ENCODE measurements around the gene NUP43. TPM values are rescaled to one million over a fixed set of nuclear protein-coding genes. Genes with fewer than 3 reads are reported as not detected.

Gene NUP43
- total and polyA plus RNA-seq, 2 of the 13 experiments (the other 11 are each of a cell fraction or from before 2014, with no cell fraction given), result 38.9 to 85.1 TPM

- ATAC-seq (no peak), FAIRE-seq (no peak), DNase-seq (ENCODE audit: low spot score) (no peak)
- no peaks in the 10 kb centered on the region for H3K27me3 ChIP-seq (ENCODE audit: control insufficient read depth in 1 of 2, insufficient read depth in 2 of 2, low read length in 2 of 2)
- H2AFZ ChIP-seq (ENCODE audit: low read length), result no peak overlapping the region
- CTCF ChIA-PET (ENCODE audit: low intra/inter-chr PET ratio, low total read pairs), result no interaction called here
- in situ Hi-C loops (cut with HindIII; ENCODE audit: extremely low pct_ligation_motif_present, low pct_unique_long_range_greater_than_20kb) (no loop called here), intact Hi-C loops (cut with micrococcal nuclease; ENCODE audit: unreplicated experiment) (no loop called here)
- no peaks in the 10 kb centered on the region for H3K9me3 ChIP-seq (ENCODE audit: low read length)
- no peak overlapping the region for H3K9ac ChIP-seq (ENCODE audit: insufficient read depth, low read depth, low read length)
- H3K4me2 ChIP-seq (ENCODE audit: low read depth, low read length), result no peak overlapping the region
- no peaks in the 10 kb centered on the region for H4K20me1 ChIP-seq (ENCODE audit: insufficient read depth, low read length)
- no peak overlapping the region for H3K27ac ChIP-seq (ENCODE audit: extremely low read length, insufficient read depth, low read length)
- WGBS (ENCODE audit: low lambda C conversion rate), result 93% methylated on average over 2 of the region's 2 CpGs
- H3K4me1 ChIP-seq (ENCODE audit: insufficient read depth, low read length), result no peaks in the 10 kb centered on the region
- H3K36me3 ChIP-seq (replicated peaks in 1 of 2; ENCODE audit: control insufficient read depth in 1 of 2, insufficient read depth in 2 of 2, low read length in 2 of 2), result peaks cover 43 to 86% of the 10 kb centered on the region in 2 experiments
- POLR2A ChIA-PET, result interaction anchor here (1.2 kb wide), 1 partner anchor 13 kb away, joined by 4 read pairs; the partner anchor contains the start of gene NUP43
- BruUV-seq (replicated peaks), result no TSS peak
- H3K79me2 ChIP-seq (ENCODE audit: insufficient read depth, low read length), result no peaks in the 10 kb centered on the region
- no peak overlapping the region for H3K4me3 ChIP-seq (replicated peaks in 1 of 3; ENCODE audit: insufficient read depth in 1 of 3, low read depth in 2 of 3, low read length in 3 of 3)
- no peak for TF ChIP-seq ZNF512 (CRISPR knock-in tag; IDR thresholded peaks at IDR 0.05)
- no peak for TF ChIP-seq SALL1 (CRISPR knock-in tag; IDR thresholded peaks at IDR 0.05)
- TF ChIP-seq RBM22 (optimal IDR thresholded peaks at IDR 0.05; ENCODE audit: low read length), result no peak
- no peak for TF ChIP-seq ZEB1 (IDR thresholded peaks at IDR 0.05; ENCODE audit: insufficient replicate concordance, low read depth)
- TF ChIP-seq NRL (CRISPR knock-in tag; IDR thresholded peaks at IDR 0.05; ENCODE audit: borderline replicate concordance), result no peak
- TF ChIP-seq ZNF34 (CRISPR knock-in tag; IDR thresholded peaks at IDR 0.05; ENCODE audit: borderline replicate concordance), result no peak
- TF ChIP-seq CTCF (CRISPR knock-in tag; IDR thresholded peaks at IDR 0.05), result no peak
- no peak for TF ChIP-seq ETV6 (CRISPR knock-in tag; conservative IDR thresholded peaks at IDR 0.05)
- TF ChIP-seq MXI1 (IDR thresholded peaks at IDR 0.05; ENCODE audit: borderline replicate concordance, low read depth, low read length), result no peak
- TF ChIP-seq, protein P1, sequence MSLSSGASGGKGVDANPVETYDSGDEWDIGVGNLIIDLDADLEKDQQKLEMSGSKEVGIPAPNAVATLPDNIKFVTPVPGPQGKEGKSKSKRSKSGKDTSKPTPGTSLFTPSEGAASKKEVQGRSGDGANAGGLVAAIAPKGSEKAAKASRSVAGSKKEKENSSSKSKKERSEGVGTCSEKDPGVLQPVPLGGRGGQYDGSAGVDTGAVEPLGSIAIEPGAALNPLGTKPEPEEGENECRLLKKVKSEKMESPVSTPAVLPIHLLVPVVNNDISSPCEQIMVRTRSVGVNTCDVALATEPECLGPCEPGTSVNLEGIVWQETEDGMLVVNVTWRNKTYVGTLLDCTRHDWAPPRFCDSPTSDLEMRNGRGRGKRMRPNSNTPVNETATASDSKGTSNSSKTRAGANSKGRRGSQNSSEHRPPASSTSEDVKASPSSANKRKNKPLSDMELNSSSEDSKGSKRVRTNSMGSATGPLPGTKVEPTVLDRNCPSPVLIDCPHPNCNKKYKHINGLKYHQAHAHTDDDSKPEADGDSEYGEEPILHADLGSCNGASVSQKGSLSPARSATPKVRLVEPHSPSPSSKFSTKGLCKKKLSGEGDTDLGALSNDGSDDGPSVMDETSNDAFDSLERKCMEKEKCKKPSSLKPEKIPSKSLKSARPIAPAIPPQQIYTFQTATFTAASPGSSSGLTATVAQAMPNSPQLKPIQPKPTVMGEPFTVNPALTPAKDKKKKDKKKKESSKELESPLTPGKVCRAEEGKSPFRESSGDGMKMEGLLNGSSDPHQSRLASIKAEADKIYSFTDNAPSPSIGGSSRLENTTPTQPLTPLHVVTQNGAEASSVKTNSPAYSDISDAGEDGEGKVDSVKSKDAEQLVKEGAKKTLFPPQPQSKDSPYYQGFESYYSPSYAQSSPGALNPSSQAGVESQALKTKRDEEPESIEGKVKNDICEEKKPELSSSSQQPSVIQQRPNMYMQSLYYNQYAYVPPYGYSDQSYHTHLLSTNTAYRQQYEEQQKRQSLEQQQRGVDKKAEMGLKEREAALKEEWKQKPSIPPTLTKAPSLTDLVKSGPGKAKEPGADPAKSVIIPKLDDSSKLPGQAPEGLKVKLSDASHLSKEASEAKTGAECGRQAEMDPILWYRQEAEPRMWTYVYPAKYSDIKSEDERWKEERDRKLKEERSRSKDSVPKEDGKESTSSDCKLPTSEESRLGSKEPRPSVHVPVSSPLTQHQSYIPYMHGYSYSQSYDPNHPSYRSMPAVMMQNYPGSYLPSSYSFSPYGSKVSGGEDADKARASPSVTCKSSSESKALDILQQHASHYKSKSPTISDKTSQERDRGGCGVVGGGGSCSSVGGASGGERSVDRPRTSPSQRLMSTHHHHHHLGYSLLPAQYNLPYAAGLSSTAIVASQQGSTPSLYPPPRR (CRISPR knock-in tag; IDR thresholded peaks at IDR 0.05; ENCODE audit: borderline replicate concordance), result no peak
- TF ChIP-seq RARG (CRISPR knock-in tag; IDR thresholded peaks at IDR 0.05; ENCODE audit: low read depth), result no peak
- no peak for TF ChIP-seq ZNF550 (CRISPR knock-in tag; IDR thresholded peaks at IDR 0.05; ENCODE audit: borderline replicate concordance)
- no peak for TF ChIP-seq CEBPB (IDR thresholded peaks at IDR 0.05; ENCODE audit: borderline replicate concordance, low read depth, low read length)
- no peak for TF ChIP-seq SRSF4 (IDR thresholded peaks at IDR 0.05; ENCODE audit: low read depth, low read length, poor library complexity, severe bottlenecking)
- no peak for TF ChIP-seq REL (CRISPR knock-in tag; conservative IDR thresholded peaks at IDR 0.05)
Observed at GRCh38 chr6:149733089-149733720, 13.1 kb downstream of the NUP43 start.

Measured in HepG2 (cell line).